ENCODE results near the gene ACTN2.

Gene ACTN2

DNA sequence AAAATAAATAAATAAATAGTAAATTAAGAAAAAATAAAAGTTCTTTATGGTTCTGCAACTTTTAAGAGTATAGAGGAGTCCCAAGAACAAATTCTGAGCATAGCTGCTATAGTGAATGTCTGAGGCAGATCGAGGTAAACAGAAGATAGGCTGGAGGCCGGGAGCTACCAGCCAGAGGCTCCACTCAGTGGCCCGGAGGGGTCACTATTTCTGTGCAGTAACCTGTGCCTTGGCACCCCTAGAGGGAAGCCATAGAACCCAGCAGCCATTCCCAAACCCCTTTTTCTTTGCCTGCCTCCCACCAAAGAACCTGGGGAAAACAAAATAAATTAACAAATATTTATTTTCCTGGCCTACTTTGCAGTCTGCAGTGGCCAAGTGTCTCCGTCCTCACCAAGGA lies 43.5 kb upstream of the ACTN2 start:
- ATAC-seq: no peak
- TF ChIP-seq ISL1 (CRISPR knock-in tag; IDR thresholded peaks at IDR 0.05) (no peak), CSDC2 (CRISPR knock-in tag; IDR thresholded peaks at IDR 0.05) (no peak), PPARA (CRISPR knock-in tag; IDR thresholded peaks at IDR 0.05; ENCODE audit: borderline replicate concordance) (no peak), TOX (CRISPR knock-in tag; IDR thresholded peaks at IDR 0.05; ENCODE audit: borderline replicate concordance) (no peak), ESRRG (CRISPR knock-in tag; IDR thresholded peaks at IDR 0.05) (no peak)
- TF ChIP-seq, protein P1, sequence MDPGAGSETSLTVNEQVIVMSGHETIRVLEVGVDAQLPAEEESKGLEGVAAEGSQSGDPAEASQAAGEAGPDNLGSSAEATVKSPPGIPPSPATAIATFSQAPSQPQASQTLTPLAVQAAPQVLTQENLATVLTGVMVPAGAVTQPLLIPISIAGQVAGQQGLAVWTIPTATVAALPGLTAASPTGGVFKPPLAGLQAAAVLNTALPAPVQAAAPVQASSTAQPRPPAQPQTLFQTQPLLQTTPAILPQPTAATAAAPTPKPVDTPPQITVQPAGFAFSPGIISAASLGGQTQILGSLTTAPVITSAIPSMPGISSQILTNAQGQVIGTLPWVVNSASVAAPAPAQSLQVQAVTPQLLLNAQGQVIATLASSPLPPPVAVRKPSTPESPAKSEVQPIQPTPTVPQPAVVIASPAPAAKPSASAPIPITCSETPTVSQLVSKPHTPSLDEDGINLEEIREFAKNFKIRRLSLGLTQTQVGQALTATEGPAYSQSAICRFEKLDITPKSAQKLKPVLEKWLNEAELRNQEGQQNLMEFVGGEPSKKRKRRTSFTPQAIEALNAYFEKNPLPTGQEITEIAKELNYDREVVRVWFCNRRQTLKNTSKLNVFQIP (CRISPR knock-in tag; IDR thresholded peaks at IDR 0.05; ENCODE audit: borderline replicate concordance, low read depth): no peak
- TF ChIP-seq, protein P2, sequence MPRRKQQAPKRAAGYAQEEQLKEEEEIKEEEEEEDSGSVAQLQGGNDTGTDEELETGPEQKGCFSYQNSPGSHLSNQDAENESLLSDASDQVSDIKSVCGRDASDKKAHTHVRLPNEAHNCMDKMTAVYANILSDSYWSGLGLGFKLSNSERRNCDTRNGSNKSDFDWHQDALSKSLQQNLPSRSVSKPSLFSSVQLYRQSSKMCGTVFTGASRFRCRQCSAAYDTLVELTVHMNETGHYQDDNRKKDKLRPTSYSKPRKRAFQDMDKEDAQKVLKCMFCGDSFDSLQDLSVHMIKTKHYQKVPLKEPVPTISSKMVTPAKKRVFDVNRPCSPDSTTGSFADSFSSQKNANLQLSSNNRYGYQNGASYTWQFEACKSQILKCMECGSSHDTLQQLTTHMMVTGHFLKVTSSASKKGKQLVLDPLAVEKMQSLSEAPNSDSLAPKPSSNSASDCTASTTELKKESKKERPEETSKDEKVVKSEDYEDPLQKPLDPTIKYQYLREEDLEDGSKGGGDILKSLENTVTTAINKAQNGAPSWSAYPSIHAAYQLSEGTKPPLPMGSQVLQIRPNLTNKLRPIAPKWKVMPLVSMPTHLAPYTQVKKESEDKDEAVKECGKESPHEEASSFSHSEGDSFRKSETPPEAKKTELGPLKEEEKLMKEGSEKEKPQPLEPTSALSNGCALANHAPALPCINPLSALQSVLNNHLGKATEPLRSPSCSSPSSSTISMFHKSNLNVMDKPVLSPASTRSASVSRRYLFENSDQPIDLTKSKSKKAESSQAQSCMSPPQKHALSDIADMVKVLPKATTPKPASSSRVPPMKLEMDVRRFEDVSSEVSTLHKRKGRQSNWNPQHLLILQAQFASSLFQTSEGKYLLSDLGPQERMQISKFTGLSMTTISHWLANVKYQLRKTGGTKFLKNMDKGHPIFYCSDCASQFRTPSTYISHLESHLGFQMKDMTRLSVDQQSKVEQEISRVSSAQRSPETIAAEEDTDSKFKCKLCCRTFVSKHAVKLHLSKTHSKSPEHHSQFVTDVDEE (CRISPR knock-in tag; IDR thresholded peaks at IDR 0.05): no peak

DNA sequence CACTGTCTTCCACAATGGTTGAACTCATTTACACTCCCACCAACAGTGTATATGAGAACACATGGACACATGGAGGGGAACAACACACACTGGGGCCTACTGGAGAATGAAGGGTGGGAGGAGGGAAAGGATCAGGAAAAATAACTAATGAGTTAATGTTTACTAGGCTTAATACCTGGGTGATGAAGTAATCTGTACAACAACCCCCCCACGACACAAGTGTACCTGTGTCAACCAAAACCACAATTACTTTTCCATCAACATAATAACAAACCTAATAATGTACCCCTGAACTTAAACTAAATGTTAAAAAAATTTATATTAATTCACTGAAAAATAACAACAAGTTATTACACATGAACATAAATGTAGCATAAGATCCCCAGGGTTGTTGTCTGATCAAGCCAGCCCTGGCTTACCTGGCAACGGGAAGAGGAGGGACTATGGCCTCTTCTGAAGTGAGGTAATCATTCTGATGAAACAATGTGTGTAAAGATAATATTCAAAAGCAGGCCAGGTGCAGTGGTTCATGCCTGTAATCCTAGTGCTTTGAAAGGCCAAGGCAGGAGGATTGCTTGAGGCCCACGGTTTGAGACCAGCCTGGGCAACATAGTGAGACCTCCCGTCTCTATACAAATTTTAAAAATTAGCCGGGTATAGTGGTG lies 41.2 kb upstream of the ACTN2 start:
- no peak for ATAC-seq
- TF ChIP-seq PPARA (CRISPR knock-in tag; IDR thresholded peaks at IDR 0.05; ENCODE audit: borderline replicate concordance): no peak

DNA sequence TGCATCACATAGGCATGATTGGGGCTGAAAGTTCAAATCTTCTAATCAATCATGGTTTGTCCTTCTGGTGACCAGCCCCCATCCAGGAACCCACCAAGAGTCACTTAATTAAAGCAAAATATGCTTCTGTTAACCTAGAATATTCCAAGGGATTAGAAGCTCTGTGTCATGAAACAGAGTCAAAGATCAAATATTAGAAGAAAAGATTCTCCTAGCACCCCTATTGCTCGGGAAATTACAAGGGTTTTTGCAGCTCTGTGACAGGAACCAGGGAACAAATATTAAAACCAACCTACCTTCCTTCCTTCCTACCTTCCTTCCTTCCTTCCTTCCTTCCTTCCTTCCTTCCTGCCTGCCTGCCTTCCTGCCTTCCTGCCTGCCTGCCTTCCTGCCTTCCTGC lies 31.8 kb upstream of the ACTN2 start:
- TF ChIP-seq OSR1 (CRISPR knock-in tag; IDR thresholded peaks at IDR 0.05) (no peak), PPARA (CRISPR knock-in tag; IDR thresholded peaks at IDR 0.05; ENCODE audit: borderline replicate concordance) (no peak), ZNF8 (CRISPR knock-in tag; IDR thresholded peaks at IDR 0.05) (no peak), ESRRG (CRISPR knock-in tag; IDR thresholded peaks at IDR 0.05) (no peak), SNAI2 (CRISPR knock-in tag; IDR thresholded peaks at IDR 0.05) (no peak), TOX (CRISPR knock-in tag; IDR thresholded peaks at IDR 0.05; ENCODE audit: borderline replicate concordance) (no peak), BACH2 (CRISPR knock-in tag; IDR thresholded peaks at IDR 0.05; ENCODE audit: borderline replicate concordance) (no peak), CSDC2 (CRISPR knock-in tag; IDR thresholded peaks at IDR 0.05) (no peak), GLIS3 (CRISPR knock-in tag; IDR thresholded peaks at IDR 0.05) (no peak), ZFP3 (CRISPR knock-in tag; IDR thresholded peaks at IDR 0.05) (no peak), ZFP30 (CRISPR knock-in tag; IDR thresholded peaks at IDR 0.05) (no peak), RARB (CRISPR knock-in tag; IDR thresholded peaks at IDR 0.05) (no peak), ZNF565 (CRISPR knock-in tag; conservative IDR thresholded peaks at IDR 0.05; ENCODE audit: low read depth) (no peak), ZNF70 (CRISPR knock-in tag; IDR thresholded peaks at IDR 0.05) (no peak), ARNTL (CRISPR knock-in tag; IDR thresholded peaks at IDR 0.05; ENCODE audit: borderline replicate concordance, low read depth) (no peak)
- TF ChIP-seq, protein P3, sequence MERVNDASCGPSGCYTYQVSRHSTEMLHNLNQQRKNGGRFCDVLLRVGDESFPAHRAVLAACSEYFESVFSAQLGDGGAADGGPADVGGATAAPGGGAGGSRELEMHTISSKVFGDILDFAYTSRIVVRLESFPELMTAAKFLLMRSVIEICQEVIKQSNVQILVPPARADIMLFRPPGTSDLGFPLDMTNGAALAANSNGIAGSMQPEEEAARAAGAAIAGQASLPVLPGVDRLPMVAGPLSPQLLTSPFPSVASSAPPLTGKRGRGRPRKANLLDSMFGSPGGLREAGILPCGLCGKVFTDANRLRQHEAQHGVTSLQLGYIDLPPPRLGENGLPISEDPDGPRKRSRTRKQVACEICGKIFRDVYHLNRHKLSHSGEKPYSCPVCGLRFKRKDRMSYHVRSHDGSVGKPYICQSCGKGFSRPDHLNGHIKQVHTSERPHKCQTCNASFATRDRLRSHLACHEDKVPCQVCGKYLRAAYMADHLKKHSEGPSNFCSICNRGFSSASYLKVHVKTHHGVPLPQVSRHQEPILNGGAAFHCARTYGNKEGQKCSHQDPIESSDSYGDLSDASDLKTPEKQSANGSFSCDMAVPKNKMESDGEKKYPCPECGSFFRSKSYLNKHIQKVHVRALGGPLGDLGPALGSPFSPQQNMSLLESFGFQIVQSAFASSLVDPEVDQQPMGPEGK (CRISPR knock-in tag; IDR thresholded peaks at IDR 0.05; ENCODE audit: borderline replicate concordance): no peak
- TF ChIP-seq, protein P4, sequence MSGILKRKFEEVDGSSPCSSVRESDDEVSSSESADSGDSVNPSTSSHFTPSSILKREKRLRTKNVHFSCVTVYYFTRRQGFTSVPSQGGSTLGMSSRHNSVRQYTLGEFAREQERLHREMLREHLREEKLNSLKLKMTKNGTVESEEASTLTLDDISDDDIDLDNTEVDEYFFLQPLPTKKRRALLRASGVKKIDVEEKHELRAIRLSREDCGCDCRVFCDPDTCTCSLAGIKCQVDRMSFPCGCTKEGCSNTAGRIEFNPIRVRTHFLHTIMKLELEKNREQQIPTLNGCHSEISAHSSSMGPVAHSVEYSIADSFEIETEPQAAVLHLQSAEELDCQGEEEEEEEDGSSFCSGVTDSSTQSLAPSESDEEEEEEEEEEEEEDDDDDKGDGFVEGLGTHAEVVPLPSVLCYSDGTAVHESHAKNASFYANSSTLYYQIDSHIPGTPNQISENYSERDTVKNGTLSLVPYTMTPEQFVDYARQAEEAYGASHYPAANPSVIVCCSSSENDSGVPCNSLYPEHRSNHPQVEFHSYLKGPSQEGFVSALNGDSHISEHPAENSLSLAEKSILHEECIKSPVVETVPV (CRISPR knock-in tag; IDR thresholded peaks at IDR 0.05): no peak
- TF ChIP-seq, protein P2 (CRISPR knock-in tag; IDR thresholded peaks at IDR 0.05): no peak
- ATAC-seq: no peak
